HL-60/S4 treated with retinoic acid at 250 ng/mL for 4 days and 3 days (cell line): ENCODE data around the gene RINT1.

Experiments used
- in situ Hi-C: fragments of 300-500 bp; cut with MboI; formaldehyde crosslinking; loops from 2 replicates; pipeline ENCODE4 v1.7.0; 2022; ENCODE audit warnings: low sequenced_read_pairs

Gene RINT1

GRCh38 chr7:105594034-105594433, 62.0 kb downstream of the RINT1 start:
- in situ Hi-C loops, result loop anchor here (25.0 kb wide), 1 partner anchor 682 kb away; no protein-coding TSS in a partner anchor

DNA sequence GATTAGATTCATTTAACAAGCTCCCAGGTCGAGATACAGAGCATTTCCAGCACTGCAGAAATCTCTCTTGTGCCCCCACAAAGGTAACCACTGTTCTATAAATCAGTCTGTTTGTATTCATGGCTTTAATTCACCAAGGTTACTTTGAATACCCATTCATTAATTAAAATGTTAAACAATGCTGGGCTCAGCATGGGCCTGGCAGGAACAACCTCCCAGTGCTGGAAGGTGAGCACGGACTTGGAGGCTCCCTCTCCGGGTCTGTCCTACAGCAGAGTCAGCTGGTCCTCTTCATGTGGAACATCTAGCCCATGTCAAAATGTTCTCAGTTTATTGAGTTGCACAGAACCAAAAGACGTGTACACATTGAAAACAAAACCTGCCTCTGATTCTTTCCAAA, 64.9 kb downstream of the RINT1 start:
- in situ Hi-C loops, result loop anchor here (25.0 kb wide), 1 partner anchor 685 kb away; no protein-coding TSS in a partner anchor

GRCh38 chr7:105599080-105599479, 67.1 kb downstream of the RINT1 start:
- in situ Hi-C loops, result loop anchor here (25.0 kb wide), 1 partner anchor 687 kb away; no protein-coding TSS in a partner anchor

- in situ Hi-C loops, result loop anchor here (25.0 kb wide), 1 partner anchor 687 kb away; no protein-coding TSS in a partner anchor
These were observed 67.5 kb downstream of the RINT1 start for GRCh38 chr7:105599551-105599950.

DNA sequence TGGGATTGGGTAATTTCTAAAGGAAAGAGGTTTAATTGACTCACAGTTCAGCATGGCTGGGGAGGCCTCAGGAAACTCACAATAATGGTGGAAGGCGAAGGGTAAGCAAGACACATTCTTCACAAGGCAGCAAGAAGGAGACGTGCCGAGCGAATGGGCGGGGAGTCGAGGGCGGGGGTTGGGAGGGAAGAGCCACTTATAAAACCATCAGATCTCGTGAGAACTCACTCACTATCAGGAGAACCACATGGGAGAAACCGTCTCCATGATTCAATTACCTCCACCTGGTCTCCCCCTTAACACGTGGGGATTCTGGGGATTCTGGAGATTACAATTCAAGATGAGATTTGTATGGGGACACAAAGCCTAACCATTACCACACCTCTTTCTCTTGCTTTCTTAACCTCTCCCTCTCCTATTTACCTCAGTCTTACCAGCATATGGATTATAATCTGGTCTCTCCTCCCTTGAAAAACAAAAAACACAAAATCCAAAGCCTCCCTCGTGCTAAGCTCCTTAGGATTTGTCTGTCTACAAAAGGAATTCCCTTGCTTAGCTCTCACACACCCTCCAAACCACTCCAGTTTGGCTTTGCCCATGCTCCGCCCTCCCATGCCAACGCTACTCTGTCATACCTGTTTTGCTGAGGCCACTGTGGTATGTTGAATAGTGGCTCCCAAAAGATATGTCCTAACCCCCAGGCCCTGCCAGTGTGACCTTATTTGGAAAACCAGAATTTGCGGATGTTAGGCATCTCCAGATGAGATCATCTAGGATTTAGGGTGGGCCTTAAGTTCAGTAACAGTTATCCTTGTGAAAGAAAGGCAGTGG, 68.9 kb downstream of the RINT1 start:
- in situ Hi-C loops, result no loop called here

DNA sequence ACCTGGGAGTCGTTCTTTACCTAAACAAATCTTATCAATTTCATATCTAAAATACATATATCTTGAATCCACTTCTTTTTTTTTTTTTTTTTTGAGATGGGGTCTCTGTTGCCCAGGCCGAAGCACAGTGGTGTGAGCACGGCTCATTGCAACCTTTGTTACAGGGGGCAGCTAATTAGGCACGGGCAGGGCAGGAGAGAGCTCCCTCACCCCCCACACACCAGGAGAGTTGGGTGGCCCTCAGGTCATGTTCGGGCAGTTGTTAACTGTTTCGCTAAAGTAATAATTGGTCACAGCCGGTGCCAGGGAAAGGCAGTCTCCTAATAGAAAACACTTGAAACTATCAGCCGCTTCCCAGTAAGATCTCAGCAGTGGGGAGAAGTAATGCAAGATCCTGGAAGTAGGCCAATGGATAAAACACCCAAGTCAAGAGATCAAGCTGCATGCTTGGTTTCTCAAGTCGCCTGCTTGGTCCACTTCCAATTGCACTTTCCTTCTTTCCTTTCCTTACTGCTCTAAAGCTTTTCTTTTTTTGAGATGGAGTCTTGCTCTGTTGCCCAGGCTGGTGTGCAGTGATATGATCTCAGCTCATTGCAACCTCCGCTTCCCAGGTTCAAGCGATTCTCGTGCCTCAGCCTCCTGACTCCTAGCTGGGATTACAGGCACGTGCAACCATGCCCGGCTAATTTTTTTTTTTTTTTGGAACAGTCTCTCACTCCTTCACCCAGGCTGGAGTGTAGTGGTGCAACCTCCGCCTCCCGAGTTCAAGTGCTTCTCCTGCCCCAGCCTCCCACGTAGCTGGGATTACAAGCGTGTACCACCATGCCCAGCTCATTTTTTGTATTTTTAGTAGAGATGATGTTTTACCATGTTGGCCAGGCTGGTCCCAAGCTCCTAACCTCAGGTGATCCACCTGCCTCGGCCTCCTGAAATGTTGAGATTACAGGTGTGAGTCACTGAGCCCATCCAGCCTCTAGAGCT, 70.6 kb downstream of the RINT1 start:
- in situ Hi-C loops, result no loop called here

DNA sequence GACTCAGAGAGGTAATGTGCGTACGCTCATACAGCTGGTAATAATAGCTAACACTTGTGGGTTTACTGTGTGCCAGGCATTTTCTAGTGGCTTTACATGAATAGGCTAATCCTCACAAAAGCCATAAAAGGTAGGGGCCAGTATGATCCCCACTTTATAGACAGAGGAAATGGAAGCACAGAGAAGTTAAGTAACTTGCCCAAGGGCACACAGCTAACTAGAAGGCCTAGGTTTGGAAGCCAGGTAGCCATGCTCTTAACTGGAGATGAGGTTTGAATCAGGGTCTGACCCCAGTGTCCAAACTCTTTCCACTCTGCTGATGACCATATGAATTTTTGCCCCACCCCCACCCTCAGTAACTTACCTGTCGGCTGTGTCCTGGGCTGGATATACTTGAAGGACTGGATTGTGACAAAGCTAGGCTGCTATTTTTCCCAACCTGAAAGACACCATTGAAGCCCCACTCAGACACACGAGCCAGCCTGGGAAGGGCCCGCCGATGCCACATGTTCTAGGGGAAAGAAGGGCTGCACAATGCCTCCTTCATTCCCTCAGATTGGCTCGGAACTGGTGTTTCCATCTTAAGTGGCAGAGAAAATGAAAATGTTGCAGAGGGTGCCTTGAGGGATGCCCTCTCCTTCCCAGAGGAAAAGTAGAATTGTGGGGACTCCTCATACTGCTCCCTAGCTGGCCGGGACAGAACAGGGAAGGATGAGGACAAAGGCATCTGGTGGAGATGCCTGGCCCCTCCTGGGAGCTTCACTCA, 78.3 kb downstream of the RINT1 start:
- in situ Hi-C loops, result no loop called here

DNA sequence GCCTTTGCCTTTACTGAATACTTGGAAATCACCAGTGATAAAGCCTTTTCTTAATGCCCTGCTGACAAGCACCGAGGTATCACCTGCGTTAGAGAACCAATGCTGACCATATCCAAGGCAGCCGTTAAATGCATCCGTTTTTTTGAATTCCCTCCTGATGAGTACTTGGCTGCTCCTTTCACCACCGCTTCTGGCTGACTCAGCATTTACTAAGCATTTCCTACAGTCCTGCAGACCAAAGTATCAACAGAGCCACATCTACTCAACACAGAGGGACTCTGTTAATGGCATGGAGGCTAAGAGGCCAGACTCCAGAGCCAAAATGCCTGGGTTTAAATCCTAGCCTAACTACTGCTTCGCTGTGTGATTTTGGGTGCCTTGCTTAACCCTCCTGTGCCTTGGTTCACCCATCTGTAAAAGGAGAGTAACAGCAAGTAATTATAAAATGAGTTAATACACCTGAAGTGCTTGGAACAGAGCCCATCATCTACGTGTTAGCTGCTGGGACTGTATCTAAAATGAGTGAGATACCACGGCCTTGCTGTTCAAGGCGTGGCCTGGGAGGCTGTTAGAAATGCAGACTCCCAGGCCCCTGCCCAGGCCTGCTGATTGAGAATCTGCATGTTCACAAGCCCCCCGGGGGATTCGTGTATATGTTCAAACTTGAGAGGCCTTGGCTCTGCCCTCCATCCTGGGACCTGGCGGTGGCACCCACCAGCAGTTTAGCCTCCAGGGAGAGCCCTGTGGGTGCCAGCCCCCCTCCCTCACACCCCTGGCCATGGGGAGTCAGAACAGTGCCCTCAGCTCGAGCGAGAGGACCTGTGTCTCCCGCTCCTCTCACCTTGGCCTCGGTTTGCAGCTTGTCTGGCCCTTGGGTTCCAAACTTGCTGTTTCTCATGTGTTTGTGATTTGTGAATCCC, 80.1 kb downstream of the RINT1 start:
- in situ Hi-C loops, result no loop called here

- in situ Hi-C loops, result no loop called here
These were observed 80.8 kb downstream of the RINT1 start for GRCh38 chr7:105612806-105613205.

GRCh38 chr7:105613611-105614330, 81.8 kb downstream of the RINT1 start:
- in situ Hi-C loops, result no loop called here

DNA sequence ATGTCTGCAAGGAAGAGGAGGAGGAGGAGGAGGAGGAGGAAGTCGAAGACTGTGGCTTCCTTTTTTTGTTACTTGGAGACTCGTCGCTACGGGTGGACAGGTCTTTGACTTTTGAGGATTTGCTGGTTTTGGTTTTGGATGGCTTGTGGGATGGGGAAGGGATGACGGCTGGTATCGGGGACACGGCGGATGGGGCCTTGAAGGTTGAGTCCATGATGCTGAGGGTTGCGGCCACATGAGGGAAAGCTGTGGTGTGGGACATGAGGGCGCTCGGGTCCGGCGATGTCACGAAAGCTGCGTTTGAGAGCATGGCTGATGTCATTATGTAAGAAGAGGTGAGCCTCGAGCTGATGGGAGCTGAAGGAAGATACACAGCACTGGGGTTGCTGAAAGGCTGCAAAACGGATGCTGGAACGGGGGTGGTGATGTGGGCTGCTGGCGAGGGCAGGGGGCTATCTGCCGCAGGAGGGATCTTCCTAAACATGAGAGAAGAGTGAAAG, 82.4 kb downstream of the RINT1 start:
- in situ Hi-C loops, result no loop called here
